HG03342 (cell line): ENCODE measurements around the gene CAMK2D.

Experiments
- ATAC-seq: cut with Tn5 transposase; IDR thresholded peaks from one replicate; pipeline ENCODE4 v1.9.1; 2021; ENCODE audit warnings: mild to moderate bottlenecking, moderate library complexity; ENCODE audit not compliant: unreplicated experiment

Gene CAMK2D

DNA sequence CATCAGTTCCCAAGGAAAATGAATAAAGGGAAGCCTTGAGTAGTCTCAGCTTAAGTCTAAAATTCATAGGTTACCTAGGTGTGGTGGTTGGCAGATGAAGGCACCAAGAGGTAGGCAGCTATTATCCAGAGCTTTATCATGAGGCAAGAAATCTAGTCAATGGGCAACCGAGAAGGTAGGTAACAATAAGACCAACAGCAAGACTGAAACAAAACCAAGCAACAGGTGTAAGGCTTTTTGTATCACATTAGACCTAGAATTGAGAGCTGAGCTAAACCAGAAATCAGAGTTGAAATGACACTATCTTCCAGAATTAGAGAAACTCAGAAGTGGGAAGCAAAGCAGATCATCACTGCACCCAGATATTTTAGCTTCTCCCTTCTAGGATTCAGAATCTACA lies 117.1 kb downstream of the CAMK2D start:
- no peak for ATAC-seq

DNA sequence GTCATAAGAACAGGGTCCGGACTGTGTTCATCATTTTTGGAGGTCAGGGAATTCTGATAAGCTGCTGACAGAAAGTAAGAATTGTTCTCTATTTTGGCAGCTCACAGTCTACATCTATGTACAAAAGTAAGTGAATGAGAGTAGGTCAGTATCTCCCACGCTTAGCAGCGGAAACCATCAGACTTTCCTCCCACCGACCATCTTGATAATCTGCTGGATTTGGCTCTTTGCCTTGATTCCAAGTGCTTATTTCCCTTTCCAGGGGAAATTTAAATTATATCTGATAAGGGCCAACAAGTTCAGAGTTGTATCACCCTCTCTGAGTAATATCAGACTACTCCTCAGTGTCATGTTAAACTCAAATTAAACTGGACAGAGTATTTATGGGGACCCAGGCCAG lies 118.0 kb downstream of the CAMK2D start:
- ATAC-seq: no peak

DNA sequence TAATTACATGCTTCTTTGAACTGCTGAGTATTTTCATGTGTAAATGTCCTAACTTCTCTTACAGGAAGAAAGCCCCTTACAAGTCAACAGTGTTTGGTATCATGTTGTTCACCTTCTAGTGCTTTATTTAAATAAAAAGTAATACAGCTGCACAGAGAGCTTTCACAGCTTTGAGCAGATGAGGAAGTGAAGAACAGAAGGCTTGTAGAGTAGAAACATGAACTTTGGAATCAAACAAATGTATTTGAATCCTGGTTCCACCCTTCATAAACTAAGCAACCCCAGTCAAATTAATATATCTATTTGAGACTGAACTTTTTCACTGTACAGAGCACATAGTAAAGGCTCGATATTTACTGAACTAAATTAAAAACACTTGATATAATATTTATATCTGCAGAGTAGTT lies 120.5 kb downstream of the CAMK2D start:
- ATAC-seq: peak; percentile 69

DNA sequence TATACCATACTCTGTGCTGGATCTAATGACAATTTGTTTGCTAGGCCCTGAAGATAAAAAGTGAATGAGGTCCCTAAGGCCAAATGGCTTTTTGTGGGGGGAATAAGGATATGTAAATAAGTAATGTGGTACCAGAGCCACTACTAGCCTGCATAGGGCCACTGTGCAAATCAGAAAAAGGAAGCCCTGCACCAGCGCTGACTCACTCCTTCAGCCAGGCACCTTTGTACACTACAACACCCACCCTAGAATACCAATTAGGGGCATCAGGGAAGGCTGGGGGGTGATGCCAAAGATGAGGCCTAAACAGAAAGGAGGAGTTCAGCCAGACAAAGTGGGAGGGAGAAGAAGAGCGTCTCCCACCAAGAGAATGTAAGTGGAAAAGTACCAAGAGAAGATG lies 122.2 kb downstream of the CAMK2D start:
- no peak for ATAC-seq

DNA sequence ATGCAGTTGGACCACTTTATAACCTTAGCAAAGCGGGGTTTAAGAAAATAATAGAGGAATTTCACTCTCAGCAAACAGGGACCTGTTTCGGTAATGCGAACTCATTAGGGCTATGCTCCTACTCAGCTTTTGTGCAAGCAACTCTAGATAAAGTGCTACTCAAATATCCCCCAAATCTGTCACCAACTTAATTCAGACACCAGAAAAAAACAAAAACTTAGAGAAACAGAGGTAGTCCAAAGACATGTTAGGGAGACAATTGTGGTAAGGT lies 123.0 kb downstream of the CAMK2D start:
- ATAC-seq: no peak

DNA sequence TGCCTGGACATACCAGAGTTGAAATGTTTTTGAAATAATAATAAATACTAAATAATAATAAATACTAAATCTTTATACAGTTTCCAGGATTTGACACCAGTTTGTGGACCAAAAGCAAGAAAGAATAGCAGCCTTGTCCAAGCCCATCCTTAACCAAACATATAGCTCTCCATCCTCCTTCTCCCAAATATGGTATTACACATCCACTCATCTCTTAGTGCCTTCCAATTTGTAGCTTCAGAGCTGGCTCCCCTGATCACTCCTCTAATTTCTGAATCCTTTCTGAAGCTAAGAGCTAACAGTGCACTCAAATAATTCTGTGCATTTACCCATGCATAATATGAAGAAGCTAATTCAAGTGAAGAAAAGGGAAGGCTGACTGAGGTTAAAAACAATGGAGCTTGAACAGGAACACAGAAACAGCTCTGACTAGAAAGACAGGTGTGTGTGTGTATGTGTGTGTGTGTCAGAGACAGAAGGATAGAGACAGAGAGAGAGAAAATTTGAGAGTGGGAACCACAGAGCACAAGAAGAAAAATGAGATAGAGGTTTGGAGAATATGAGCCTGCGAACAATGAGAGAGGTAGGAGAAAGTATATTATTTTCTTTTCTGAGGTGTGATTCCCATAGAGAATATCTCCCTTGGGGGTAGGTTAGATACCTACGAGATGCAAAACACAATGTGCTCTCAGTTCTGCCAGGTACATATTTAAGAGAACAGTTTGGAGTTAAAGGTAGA lies 123.5 kb downstream of the CAMK2D start:
- no peak for ATAC-seq

DNA sequence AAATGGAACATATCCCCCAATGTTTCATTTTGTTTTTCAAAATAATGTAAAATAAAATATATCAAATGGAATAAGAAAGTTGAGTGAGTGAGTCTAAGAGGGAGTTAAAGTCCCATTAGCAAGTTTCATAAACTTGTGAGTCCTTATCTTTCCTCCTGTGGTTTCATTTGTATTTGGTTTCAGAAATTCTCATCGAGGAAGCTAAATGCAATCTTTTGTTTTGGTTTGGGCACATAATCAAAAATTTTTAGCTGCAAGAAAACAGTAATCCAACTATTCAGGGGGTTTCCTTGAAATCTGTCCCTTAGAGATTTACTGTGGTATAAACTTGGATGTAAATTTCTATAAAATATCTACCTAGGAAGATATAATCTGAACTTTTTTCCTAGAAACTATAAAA lies 124.2 kb downstream of the CAMK2D start:
- ATAC-seq: no peak

DNA sequence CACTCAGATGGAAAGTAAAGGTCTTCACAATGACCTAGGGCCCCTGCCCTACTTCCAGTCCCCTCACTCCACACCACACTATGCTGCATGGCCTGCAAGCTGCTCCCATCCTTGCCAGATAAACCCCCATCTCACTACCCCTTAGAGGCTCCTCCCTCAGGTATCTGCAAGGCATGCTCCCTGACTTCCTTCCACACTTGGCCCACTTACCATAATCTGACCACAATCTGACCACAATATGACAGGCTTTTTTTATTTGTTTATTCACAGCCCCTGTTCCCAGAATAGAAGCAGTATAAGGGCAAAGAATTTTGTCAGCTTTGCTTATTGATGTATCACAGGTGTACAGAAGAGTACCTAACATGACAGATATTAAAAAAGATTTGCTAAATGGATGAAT lies 124.7 kb downstream of the CAMK2D start:
- ATAC-seq: peak; percentile 24

DNA sequence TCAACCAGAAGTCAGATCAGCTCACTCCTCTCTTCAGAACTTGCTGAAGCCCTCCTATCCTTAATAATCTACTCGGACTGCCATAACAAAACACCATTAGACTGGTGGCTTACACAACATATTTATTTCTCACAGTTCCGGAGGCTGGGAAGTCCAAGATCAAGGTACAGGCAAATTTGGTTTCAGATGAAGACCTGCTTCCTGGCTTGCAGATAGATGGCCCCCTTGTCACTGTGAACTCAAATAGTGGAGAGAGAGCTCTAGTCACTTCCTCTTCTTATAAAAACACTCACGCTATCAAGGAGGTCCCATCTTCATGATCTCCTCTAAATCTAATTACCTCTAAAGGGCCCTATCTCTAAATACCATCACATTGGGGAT lies 125.1 kb downstream of the CAMK2D start:
- peak; percentile 61 for ATAC-seq

DNA sequence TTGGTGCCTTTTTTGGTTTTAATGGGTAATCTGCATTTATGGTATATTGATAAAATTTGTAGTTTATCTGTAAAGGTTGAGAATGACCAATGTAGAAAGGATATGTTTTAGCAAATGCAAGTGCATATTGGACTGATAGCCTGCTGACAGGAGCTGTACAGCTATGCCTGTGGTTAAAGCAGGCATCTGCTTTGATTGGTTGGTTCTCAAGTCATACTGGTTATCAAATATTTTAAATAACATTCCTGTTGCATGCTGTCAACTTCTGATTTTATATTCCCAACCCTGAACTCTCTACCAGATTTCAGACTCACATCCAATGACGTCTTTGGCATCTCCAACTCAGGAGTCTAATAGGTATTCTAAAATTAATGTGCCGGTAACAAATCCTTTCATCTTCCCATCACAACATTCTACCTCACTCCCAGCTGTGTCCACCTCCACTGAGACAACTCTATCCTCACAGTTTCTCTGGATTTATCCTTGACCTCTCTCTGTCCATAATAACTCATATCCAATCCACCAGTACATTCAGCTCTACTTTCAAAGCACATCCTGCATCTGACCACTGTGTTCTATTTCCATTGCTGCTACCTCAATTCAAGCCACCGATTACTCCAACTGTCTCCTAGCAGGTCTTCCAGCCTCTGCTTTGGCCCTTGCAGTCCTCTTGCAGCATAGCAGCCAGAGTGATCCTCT lies 125.7 kb downstream of the CAMK2D start:
- ATAC-seq: peak; percentile 8

DNA sequence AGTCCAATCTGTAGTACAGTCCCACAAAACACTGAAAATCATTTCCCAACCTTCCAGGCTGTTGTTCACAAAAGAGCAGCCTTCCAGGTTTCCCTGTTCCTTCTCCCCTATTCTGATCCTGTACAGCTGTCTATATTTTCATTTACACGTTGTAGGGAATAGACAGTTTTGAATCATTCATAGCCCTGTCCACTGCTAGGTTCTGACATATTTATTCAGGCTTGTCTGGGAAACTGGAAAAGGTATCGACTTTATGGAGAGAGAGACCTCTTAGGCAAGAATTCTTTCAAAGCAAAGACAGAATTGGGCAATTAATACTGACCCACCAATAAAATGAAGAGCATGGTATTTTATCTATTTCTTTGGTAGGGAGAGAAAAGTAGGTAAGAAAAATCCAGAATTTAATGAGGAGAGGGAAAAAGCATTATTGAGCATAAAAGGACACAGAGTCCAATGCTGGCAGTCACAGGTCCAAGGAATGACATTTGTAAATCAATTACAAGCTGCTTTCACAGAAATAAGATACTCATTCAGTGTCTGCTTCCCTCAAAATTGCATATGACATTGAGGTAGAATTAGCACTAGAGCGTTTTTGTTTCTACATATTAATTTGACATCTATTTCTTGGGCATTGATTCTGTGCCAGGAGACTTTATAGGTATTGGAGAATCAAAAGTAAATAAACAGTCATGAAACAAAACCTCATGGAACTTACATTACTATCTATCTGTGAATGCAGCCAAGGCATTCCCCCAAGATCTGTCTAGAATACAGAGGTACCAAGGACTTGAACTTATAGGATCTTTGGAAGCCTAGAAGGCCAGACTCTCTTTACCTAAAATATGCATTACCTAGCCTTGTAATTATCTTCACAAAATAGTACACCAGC lies 127.2 kb downstream of the CAMK2D start:
- ATAC-seq: no peak

DNA sequence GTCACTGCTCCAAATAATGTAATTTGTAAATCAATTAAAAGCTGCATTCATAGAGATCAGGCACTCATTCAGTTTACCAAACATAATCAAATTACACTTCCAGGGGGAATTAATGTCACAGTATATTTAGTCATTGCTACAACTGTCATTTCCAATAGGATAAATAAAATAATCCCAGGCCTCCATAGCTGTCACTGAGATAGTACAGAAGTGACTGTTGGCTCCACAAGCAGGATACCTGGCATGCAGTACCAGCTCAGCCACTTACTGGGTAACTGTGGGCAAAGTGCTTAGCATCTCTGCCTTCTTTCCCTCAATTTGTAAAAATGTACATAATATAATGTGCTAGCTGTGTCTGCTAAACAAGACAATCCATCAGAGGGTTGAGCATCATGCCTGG lies 128.1 kb downstream of the CAMK2D start:
- no peak for ATAC-seq

DNA sequence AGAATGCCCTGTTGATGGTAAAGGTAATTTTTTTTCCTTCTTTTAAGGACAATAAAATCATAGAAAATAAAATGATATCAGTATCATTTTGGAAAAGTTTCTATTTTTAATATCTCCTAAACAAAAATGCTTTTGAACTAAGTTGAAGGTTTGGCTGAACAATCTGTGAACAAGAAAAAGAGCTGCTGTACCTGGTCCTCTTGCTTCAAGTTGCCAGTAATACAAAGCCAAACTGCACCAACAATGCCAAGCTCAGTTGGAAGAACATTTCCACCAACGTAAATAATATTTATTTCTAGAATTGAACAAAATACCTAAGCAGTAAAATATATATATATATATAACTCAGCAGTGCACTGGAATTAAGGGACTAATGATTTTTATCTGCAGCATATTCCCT lies 132.8 kb downstream of the CAMK2D start:
- ATAC-seq: no peak

DNA sequence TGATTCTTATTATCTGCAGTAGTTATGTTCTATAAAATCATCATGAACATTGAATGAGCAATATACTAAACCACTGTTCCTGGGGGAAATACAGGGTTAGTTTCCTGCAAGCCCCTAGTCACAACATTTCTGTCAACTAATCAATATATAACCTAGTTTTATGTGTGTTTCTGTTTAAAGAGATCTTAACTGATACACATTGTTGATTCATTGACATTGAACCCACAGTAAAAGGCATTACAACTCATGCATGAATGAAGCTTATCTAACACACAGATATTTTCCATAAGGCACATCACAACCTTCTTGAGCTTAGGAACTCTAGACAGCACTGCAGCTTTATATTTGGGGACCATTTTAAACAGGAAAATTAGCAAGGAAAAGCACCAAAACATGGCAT lies 134.2 kb downstream of the CAMK2D start:
- ATAC-seq: no peak

DNA sequence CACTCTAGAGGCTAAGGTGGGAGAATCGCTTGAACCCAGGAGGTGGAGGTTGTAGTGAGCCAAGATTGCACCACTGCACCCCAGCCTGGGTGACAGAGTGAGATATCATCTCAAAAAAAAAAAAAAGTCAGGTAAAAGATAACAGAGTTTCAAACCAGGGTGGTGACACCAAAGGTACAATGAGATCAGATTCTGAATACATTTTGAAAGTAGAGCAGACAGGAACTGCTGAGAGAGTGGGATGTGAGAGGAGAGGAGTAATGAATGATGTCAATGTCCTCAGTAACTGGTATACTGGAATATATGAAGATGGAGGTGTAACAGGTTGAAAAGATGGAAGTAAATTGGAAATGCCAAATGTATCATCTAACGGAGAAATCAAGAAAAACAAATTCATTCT lies 135.6 kb downstream of the CAMK2D start:
- no peak for ATAC-seq

DNA sequence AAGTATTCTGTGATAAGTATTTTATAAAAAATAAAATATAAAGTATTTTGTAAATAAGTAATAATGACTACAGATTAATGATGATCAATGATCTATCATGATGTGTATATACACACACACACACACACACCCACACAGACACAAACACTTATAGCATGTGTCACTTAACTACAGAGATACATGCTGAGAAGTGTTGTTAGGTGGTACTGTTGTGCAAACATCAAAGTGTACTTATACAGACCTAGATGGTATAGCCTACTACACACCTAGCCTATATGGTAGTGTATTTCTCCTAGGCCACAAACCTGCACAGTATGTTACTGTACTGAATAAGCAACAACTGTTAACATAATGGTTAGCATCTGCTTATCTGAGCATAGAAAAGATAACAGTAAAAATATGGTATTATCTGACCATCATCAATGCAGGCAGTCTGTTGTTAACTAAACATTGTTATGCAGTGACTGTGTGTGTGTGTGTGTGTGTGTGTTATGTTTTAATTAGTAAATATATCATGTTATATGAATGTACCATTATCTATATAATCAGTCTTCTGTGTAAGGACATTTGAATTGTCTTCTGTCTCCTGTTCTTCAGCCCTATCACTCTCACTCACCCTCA lies 138.2 kb downstream of the CAMK2D start:
- no peak for ATAC-seq

DNA sequence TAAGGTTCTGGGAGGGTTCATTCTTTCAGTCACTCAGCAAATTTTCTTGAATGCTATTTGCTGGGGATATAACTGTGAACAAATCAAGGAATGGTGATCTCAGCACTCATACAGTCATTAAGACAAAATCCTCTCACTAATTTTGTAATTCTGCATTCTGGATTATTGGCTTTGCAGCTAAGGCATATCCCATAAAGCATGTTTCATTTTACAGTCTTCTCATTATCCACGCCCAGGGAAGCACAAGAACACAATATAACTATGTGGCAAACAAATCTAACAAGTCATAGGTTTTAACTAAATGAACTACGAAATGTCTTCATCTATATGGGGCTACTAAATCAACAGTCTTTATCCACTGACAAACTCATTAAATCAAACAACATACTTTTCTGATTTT lies 139.9 kb downstream of the CAMK2D start:
- no peak for ATAC-seq

DNA sequence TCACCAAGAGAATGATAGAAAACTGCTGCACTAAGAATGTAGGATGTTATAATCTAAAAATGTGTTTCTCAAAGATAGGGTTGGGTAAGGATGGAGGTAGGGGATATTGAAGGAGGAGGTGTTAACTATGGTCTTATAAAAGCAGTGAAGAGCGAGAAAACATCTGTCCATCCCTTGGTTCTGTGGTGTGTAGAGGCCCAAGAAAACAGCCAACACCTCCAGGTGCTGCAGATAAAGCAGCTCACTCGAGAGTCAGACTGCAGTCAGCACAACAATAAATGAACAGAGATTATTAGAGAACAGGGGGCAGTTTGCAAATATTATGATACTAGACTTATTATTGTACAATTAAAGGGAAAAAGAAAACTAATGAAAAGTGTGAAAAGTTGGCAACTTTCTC lies 141.5 kb downstream of the CAMK2D start:
- no peak for ATAC-seq

DNA sequence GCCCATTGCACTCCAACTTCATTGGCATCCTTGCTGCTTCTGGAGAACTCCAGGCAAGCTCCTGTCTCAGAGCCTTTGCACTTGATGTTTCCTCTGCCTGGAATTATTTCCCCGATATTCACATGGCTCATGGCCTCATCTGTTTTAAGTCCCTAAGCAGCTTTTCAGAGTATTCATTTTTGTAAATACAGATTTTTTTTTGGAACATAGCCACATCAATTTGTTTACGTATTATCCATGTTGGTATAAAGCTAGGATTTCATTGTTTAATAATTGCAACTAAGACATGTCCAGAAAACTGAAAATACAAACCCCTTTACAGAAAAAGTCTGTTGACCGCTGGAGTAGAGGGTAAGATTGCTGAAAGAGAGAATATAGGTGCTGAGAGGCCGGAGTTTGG lies 142.0 kb downstream of the CAMK2D start:
- ATAC-seq: no peak

DNA sequence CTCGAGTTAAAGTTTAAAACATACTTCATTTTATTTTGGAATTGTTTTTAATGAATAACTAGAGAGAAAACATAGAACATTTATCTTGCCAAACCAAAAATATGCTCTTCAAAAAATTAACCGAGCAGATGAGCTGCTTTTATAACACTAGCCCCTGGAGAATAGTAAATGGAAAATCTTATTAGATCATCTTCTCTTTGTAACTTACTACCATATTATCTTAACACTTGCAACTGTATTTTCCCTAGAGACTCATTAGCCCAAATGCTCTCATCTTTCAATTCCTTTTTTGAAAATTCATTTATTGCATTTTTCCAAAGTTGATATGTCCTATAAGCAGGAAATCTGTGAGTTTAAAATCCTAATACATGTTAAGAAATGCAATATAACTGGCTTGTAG lies 143.3 kb downstream of the CAMK2D start:
- no peak for ATAC-seq

DNA sequence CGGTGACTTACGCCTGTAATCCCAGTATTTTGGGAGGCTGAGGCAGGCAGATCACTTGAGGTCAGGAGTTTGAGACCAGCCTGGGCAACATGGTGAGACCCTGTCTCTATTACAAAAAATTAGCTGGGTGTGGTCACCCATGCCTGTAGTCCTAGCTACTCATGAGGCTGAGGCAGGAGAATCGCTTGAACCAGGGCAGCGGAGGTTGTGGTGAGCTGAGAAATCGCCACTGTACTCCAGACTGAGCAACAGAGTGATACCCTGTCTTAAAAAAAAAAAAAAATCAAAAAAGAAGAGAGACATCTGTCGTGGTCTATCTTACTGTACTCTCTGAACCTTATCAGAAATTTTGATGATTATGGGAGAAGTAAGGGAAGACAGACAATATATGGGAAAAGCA lies 144.3 kb downstream of the CAMK2D start:
- no peak for ATAC-seq

DNA sequence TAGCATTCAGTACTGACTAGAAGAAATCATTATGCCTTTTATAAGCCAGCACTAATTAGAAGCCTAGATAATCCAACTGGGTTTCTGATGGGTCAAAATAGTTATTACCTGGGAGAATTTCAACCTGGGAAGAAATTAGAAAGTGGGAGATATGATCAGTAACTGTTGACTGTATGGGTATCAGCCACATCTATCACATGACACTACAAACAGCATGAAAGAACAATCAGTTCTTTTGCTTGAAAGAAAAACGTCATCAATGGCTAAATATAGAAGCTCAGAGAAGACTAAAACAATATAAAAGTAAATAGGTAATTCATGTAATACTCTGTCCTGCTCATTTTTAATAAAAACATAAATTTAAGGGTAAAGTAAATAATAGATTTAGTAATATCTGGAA lies 145.1 kb downstream of the CAMK2D start:
- ATAC-seq: no peak
